ENCODE results near the gene FGF9.

Gene FGF9

DNA sequence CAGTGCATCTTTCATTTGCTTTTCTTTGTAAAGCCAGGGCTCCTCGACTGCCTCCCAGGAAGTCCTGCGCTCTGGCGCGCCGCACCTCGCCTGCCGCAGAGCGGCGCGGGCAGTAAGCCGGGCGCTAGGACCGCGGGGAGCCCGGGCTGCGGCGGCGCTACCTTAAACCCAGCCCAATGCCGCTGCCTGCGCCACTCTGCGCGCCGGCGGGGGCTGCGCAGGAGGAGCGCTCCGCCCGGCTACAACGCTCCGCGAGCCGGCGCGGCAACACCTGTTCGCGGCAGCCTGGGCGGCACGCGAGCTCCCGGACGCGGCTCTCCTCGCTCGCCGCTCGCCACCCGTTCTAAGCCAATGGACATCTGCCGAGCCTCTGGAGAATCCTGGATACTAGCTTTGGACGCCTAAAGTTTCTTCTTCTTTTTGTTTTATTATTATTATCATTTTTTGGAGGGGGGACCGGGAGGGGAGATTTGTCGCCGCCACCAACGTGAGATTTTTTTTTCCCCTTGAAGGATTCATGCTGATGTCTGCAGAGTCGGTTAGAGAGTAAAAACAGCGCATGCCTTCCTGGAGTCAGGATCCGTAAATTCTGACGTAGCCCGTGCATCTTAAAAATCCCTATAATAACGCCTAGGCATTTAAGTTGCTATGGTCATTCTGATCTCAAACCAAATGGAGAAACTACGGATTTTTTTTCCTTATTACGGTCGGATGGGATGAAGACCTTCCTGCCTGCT, at the start of gene FGF9:
Gene FGF9, plus strand, starts transcription at position 191 of the 737 bp plus-strand sequence. CDS start 840 bp downstream, outside the sequence.
- peak; percentile 56 to 70 (median 64) for DNase-seq (ENCODE audit: low read depth in 3 of 3)

DNA sequence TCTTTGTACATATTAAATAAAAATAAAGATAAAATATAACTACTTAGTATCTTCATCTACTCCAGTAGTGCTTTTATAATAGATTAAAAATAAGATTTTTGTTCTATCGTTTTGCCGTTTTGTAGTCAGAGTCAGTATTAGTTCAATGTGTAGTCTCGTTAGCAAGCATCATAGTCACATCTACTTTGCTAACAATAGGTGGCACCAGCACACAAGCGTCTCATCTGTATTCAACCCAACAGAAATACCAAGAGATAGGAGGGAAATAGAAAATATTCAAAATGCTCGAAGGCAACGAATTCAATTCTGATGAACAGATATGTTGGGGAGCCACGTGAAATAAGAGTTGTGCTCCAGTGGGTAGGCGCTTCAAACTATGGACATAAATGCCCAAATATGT, 45.5 kb upstream of the FGF9 start:
- no peak for DNase-seq (ENCODE audit: low read depth in 3 of 3)

DNA sequence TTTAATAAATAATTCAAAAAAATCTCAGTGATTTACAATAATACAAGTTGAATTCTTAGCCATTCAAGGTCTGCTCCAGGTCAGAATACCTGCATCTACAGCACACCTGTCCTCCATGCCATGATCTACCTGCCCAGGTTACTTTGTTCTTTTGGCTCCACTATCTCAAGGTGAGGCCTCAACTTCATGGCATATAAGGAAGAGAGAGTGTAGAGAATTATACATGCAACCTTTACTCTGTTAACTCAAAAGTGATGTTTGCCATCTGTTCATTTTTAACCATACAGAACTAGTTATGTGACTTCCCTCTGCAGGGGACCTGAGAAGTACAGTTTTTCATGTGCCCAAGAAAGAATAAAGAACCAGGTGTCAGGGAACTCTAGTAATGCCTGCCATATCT, 38.7 kb upstream of the FGF9 start:
- DNase-seq (ENCODE audit: low read depth in 3 of 3) = no peak

DNA sequence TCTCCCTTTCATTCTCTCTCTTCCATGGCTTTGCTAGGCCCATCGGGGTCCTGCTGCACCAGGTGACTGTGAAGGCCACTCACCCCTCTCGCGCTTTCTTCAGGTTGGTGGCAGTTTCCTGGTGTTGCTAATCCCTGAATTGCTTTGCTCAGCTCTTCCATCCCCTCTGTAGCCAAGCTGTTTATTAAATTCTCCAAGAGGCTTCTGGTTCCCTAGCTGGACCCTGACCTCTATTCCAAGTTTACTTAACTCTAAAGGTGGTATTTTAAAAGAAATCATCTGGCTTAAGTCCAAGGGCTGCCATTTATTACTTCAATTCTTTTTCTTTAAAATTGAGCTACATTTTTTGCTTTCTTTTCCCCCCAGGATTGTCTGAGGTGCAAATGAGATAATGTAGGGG, 34.2 kb upstream of the FGF9 start:
- DNase-seq (ENCODE audit: low read depth in 3 of 3) = no peak

DNA sequence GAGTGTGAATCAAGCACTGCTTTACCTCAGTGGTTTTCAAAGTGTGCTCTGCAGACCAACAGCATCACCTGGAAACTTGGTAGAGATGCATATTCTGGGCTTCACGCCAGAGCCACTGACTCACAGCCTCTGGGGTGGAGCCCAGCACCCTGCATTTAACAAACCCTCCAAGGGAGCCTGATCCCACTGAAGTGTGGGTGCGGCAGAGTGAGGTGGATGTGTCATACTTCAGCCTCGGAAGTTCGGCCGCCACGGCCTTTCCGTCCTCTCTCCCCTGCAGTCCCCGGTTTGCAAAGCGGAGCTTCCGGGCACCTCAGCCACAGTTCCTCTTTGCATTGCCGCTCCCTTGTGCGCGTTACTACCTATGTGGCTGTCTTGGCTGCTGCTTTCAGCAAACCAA, 33.6 kb upstream of the FGF9 start:
- no peak for DNase-seq (ENCODE audit: low read depth in 3 of 3)

DNA sequence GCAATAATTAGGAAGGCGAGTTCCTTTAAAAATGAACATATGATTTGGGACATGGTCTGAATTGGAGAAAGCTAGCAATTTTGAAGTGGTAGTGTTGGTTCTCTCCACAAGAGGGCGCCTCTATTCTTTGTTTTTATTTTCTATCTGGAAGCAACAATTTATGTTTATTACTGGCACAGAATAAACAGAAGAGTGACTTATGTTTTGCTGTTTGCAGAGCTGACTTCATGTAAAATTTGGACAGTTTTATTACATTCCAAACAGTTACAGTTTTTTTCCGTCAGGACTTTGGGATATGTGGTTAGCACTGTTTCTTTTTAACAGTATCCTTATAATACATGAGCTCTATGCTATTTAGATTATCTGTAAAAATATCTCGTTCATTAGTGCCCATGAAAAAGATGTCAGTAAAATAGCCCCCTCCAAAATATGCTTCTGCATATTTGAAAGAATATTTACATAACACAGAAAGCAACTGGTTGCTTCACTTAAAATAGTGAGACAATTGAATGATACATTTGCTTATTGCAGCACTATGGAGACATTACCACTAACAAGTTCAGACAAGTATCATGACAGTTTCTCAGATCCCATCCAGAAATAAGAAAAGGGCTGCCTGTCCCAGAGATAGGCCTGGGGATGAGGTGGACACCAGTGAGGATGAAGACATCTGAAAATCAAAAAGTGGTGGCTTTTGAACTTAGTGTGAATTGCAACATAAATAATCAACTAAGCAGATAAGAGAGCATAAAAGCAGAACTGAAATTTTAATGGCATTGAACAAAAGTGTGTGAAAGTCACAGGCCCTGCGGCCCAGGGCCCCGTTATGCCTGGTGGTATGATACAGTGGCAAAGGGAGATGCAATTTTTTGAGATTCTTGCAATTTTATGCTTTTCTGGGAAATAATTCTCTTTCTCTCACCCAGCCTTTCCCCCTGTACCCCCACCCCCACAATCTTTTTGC, 32.3 kb upstream of the FGF9 start:
- DNase-seq (ENCODE audit: low read depth in 3 of 3) = peak in 1 of 3 experiments; percentile 17

DNA sequence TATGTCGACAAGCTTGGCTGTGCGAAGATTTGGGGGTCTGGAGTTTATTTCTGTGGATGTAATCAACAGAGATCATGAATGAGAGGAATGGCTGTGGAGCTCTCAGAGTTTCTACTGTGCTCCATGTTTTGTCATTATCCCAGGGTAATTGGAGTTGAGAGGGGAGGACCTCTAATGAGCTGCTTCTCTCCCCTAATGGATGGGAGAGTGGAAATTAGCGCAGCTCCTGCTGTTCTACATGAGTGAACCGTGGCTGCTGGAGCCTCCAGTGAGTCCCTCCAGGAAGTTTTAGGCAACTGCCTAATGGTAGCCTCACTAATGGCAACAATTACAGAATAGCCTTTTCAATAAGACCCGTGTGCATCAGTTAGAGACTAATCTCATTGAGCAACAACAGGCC, 31.3 kb upstream of the FGF9 start:
- no peak for DNase-seq (ENCODE audit: low read depth in 3 of 3)

DNA sequence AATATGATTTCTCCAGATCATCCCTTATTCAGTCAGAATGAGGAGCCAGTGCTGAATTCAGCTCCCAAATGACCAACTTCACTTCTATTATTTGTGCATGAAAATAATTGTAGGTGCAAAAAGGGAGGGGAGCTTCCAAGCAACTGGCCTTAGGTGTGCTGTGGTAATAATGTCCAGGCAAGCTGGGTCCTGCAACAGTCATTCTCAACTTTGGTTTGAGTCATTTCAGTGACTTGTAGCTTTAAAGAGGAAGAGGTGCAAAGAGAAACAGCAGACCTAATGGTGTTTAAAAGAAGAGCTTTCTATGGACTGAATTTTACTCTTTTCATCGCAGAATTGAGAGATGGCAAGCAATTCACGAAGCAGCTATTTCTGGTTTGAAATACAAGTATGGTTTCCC, 29.2 kb upstream of the FGF9 start:
- DNase-seq (ENCODE audit: low read depth in 3 of 3) = no peak

DNA sequence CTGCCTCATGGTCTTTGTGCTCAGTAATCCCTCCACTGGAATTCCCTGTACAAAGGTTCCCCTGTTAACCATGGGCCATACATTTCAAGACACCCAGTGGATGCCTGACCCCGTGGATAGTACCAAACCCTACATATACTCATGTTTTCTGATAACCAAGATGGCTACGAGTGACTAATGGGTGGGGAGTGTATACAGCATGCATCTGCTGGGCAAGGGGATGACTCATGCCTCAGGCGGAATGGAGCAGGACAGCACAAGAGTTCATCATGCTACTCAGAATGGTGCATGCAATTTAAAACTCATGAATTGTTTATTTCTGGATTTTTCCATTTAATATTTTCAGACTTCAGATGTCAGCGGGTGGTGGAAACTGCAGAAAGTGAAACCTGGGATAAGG, 13.3 kb upstream of the FGF9 start:
- DNase-seq (ENCODE audit: low read depth in 3 of 3) = no peak

DNA sequence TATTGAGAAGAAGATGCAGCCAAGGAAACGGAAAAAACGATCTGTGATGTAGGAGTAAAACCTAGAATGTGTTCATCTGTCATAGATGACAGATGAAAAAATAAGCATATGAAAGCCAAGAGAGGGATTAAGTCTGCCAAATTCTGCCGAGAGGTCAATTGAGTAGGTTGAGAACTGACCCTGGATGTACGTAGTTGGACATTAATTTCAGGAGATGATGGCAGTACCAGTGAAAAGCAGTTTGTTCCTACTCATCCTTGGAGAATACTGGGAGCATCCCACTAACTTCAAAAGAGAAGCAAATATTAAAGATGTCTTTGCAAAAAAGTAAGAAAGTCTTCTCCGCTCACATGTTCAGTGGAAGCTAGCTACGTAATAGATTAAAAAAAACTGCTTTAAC, 11.8 kb upstream of the FGF9 start:
- no peak for DNase-seq (ENCODE audit: low read depth in 3 of 3)

DNA sequence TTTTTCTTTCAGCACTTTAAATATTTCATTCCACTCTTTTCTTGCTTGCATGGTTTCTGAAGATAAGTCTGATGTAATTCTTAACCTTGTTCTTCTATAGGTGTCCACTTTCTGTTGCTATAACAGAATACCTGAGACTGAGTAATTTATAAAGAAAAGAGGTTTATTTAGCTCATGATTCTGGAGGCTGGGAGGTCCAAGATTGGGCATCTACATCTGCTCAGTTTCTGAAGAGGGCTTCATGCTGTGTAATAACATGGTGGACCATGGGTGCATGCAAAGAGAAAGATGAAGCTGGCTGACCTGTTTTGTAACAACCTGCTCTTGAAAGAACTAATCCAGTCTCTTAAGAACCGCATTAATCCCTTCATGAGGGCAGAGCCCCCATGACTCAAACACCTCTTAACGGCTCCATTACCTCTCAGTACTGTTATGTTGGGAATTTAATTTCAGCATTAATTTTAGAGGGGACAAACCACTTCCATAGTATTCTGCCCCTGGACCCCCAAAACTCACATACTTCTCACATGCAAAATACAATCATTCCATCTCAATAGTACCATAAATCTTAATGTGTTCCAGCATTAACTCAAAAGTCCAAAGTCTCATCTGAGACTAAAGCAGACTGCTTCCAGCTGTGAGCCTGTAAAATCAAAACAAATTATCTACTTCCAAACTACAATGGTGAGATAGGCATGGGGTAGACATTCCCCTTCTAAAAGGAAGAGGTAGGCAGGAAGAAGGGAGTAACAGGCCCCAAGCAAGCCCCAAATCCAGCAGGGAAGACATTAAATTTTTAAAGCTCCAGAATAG, 9.6 kb upstream of the FGF9 start:
- DNase-seq (ENCODE audit: low read depth in 3 of 3) = no peak

DNA sequence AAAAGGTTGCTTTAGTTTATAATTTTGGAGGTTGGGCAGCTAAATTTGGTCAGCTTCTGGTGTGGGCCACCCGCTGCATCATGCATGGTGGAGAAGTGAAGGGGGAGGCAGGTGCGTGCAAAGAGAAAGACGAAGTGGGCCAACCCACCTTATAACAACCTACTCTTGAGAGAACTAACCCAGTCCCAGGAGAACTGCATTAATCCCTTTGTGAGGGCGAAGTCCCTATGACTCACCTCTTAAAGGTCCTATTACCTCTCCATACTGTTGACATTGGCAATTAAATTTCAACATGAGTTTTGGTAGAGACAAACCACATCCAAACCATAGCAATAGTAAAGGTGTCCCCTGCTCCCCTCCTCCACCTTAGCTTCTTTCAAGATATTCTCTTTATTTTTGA, 7.7 kb upstream of the FGF9 start:
- no peak for DNase-seq (ENCODE audit: low read depth in 3 of 3)

DNA sequence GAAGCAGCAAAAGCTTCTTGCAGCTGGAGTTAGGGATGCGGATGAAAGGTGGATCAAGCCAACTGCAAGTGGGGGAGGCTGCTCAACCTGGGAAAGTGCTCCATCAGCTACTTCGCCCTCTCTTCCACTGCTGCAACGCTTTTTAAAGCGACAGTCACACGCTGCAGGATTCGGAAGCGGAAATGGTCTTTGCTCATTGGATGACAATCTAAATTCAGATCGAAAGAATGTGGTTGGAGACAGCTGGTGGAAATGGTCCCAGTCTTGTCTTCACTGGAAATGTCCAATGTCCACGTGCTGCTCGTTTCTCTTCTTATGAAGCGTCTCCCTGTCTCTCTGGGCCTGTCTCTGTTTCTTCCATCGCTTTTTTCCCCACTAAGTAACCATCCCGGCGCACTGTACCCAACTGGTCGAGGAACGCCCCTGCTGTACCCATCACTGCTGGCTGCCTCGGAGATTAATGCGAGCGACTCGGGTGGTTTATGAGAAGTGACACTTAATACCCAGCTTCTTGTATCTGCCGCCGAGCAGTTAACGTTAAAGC, 2.1 kb upstream of the FGF9 start:
- no peak for DNase-seq (ENCODE audit: low read depth in 3 of 3)

DNA sequence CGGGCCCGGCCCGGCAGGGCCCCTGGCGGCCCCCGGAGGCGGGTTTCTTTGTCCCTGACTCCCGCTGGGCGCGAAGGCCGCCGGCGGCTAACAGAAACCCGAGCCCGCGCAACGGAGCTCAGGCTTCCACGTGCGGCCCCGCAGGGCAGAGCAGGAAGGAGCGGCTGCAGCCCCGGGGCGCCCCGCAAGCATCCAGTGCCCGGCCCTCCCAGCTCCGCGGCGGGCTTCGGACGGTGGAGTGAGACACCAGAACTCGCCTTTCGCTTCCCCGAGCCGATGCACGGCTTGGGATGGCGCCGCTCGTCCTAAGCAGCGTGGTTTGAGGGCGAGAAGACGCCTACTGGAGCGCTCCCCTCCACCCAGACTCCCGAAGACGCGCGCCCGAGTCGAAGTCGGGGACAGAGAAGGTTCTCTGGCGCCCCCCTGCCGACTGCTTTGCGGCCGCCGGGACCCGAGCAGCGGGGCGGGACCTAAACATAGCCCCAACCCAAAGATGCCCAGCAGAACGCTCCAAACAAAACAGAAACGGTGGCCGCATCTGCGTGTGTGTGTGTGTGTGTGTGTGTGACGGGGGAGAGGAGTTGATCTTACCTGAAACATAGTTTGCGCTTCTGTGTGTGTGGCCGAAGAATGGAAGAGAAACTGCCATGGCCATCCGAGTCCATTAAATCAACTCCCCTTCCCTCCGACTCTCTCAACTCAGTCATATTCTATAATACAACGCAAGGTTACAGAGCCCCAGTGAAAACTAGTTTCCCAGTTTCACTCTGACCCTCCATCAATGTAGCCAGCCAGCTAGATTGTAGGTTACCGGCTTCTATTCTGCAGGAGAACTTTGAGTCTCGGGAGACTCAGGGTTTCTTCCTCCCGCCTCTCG, 629 bp upstream of the FGF9 start:
- DNase-seq (ENCODE audit: low read depth in 3 of 3) = peak in 2 of 3 experiments; percentile 48 to 55

DNA sequence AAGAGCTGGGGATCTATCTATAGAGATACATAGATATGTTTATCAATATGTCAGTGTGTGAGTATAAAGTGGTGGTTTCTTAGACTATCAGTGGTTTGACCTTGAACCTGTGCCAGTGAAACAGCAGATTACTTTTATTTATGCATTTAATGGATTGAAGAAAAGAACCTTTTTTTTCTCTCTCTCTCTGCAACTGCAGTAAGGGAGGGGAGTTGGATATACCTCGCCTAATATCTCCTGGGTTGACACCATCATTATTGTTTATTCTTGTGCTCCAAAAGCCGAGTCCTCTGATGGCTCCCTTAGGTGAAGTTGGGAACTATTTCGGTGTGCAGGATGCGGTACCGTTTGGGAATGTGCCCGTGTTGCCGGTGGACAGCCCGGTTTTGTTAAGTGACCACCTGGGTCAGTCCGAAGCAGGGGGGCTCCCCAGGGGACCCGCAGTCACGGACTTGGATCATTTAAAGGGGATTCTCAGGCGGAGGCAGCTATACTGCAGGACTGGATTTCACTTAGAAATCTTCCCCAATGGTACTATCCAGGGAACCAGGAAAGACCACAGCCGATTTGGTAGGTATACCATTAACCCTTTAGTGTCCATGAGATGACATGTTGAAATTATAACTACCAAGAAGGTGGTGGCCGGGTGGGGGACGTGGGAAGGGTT, 880 bp downstream of the FGF9 start:
- no peak for DNase-seq (ENCODE audit: low read depth in 3 of 3)

DNA sequence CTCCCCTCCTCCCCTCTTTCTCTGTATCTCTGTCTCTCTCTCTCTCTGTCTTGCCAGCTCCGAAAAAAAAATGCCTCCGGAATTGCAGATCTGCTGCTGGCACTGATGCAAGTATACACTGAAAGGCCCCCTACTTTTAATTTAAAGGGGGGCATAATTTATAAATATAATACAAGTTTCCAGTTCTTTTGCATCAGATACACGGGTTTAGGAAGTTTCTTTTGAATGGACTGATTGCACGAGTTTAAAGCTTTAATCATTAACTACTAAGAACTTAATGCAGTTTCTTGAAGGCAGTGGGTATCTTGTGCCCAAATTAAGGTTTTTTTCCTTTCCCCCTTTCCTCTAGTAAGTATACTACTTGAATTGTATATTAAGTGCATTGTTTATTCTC, 1.4 kb downstream of the FGF9 start:
- no peak for DNase-seq (ENCODE audit: low read depth in 3 of 3)

DNA sequence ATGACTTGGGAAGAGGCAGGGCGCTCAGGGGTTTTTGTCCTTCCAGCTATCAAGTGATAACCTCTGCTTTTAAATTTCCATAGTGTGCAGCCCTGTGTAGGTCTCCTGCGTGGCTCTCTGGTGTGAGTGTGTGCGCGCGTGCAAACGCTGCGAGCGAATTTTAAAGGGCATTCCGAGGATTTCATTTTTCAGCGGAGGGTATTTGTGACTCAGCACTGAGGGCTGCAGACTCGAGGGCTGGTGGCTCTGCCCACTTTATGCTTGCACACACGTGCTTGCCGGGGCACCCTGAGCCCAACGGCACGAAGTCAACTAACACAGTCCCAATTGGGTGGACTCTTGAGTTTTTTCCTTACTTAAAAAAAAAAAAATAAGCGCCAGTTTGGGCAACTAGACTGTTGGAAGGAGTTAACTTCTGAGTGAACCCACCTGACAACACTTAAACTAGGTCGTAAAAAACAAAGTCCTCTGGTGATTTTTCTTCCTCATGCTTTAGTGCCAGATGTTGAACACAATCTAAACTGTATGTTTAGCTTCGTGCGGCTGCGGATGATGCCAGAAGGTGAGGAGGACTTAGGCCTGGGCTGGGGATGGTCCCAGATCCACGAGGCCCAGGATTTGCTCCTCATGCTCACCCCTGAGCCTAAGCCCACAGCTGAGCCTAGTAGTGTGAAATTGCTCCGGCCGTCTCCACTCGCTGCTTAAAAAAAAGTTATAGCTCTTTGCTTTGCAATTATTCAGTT, 2.1 kb downstream of the FGF9 start:
- DNase-seq (ENCODE audit: low read depth in 3 of 3) = no peak

DNA sequence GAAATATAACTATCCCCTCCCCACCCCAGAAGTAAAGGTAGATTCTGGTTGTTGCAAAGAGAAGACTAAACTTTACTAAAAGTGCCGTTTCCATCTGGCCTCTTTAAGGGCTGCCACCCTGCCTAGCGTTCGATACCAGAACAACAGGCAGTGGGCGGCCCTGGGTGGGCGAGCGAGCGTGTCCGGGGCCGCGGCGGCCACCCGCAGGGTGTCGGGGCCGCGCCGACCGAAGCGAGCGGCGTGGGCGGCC, 2.6 kb downstream of the FGF9 start:
- DNase-seq (ENCODE audit: low read depth in 3 of 3) = no peak

DNA sequence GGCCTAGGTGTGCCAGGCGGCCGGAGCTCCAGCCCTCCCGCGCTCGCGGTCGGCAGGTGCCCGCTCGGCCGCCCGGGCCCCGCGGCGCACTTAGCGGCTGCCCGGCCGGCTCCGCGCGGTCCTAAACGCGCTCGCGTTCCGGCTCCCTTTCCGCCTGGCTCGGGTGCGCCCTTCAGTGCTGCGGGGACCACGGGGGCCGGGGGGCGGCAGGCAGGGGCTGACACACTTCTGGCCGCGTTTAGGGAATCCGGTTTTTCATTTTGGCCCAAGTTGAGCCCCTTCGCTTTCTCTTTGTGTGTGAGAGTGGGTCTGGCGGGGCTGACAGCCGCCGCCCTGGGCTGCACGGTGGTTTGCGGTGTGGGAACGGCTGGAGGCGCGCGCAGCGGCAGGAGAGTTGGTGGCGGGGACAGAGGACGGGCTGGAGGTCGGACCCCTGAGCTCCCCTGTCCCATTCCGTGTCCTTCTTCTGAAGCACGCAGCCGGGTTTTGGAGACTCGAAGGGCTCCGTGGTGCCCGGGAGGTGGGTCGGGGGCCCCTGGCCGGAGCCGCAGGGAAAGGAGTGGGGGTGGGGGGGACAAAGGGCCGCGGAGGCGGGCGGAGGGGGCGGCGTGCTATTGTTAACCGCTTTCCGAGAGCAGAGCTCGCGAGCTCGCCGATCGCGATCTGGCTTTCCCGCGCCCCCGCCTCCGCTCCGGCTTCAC, 3.1 kb downstream of the FGF9 start:
- DNase-seq (ENCODE audit: low read depth in 3 of 3) = no peak

Measured in stimulated activated CD4-positive, alpha-beta T cell treated with anti-CD3 and anti-CD28 coated beads, TNF-alpha, amount 100 ng/mL, for 4 hours (primary cell).